Neural progenitor cell (in vitro differentiated cells): Measurements from ENCODE around the gene CDC42BPG. TPM values are rescaled to one million over a fixed set of nuclear protein-coding genes. Genes with fewer than 3 reads are reported as not detected.

Experiments used
- DNase-seq: peaks from one replicate; pipeline ENCODE4 v3.0.0-alpha.2; 2016; ENCODE audit warnings: low spot score
- H2AFZ ChIP-seq: fragments of 200-600 bp; sonication (generic); replicated peaks from 2 replicates; pipeline ENCODE4 v1.6.1; 2016; ENCODE audit warnings: antibody characterized with exemption
- H3F3A ChIP-seq: fragments of 200-600 bp; sonication (generic); 2 replicates; pipeline ENCODE4 v1.6.1; 2016; ENCODE audit warnings: antibody characterized with exemption, low read depth
- H3K27ac ChIP-seq: fragments of 200-600 bp; sonication (generic); 2 replicates; pipeline ENCODE4 v1.5.1; 2016; ENCODE audit warnings: mild to moderate bottlenecking
- H3K27me3 ChIP-seq: fragments of 200-600 bp; sonication (generic); 2 replicates; pipeline ENCODE4 v1.6.1; 2016; ENCODE audit warnings: mild to moderate bottlenecking, moderate library complexity
- H3K36me3 ChIP-seq: fragments of 200-600 bp; sonication (generic); 2 replicates; pipeline ENCODE4 v1.5.1; 2016
- H3K4me1 ChIP-seq: fragments of 200-600 bp; sonication (generic); 2 replicates; pipeline ENCODE4 v1.6.1; 2016; ENCODE audit warnings: mixed run types
- H3K4me2 ChIP-seq: fragments of 200-600 bp; sonication (generic); 2 replicates; pipeline ENCODE4 v1.6.1; 2016
- H3K4me3 ChIP-seq: fragments of 200-600 bp; sonication (generic); 2 replicates; pipeline ENCODE4 v1.5.1; 2016
- H3K79me2 ChIP-seq: fragments of 200-600 bp; sonication (generic); 2 replicates; pipeline ENCODE4 v1.6.1; 2016; ENCODE audit warnings: low read depth
- H3K9ac ChIP-seq: fragments of 200-600 bp; sonication (generic); 2 replicates; pipeline ENCODE4 v1.6.1; 2016
- H3K9me3 ChIP-seq: fragments of 200-600 bp; sonication (generic); 2 replicates; pipeline ENCODE4 v1.5.1; 2016; ENCODE audit warnings: low read depth
- H4K20me1 ChIP-seq: fragments of 200-600 bp; sonication (generic); 2 replicates; pipeline ENCODE4 v1.6.1; 2016; ENCODE audit warnings: low read depth
- H3K27ac Mint-ChIP-seq: 3 replicates; pipeline ENCODE4 v1.8.0; 2021; ENCODE audit warnings: mixed read lengths
- H3K27me3 Mint-ChIP-seq: 2 replicates; pipeline ENCODE4 v1.8.0; 2022; ENCODE audit warnings: low read depth, mild to moderate bottlenecking, inconsistent platforms, moderate library complexity, mixed read lengths; ENCODE audit not compliant: insufficient read depth
- H3K36me3 Mint-ChIP-seq: 3 replicates; pipeline ENCODE4 v1.8.0; 2021; ENCODE audit warnings: mixed read lengths
- H3K4me1 Mint-ChIP-seq: 3 replicates; pipeline ENCODE4 v1.8.0; 2021; ENCODE audit warnings: mixed read lengths
- H3K4me3 Mint-ChIP-seq: 3 replicates; pipeline ENCODE4 v1.8.0; 2021; ENCODE audit warnings: mild to moderate bottlenecking, moderate library complexity, mixed read lengths
- H3K9me3 Mint-ChIP-seq: 3 replicates; pipeline ENCODE4 v1.8.0; 2020; ENCODE audit warnings: mixed read lengths
- EZH2 ChIP-seq: fragments of 200-600 bp; sonication (generic); IDR thresholded peaks from 2 replicates; pipeline ENCODE4 v1.6.1; 2017; ENCODE audit warnings: antibody characterized with exemption, mild to moderate bottlenecking, moderate library complexity
- EZH2phosphoT487 ChIP-seq: fragments of 200-600 bp; sonication (generic); IDR thresholded peaks from 2 replicates; pipeline ENCODE4 v1.6.1; 2017; ENCODE audit warnings: antibody characterized with exemption
- total RNA-seq: library from RNA; depleted of rRNA; stranded (reverse); fragments of >200 nt; gene quantifications from 2 replicates; pipeline ENCODE4 v1.2.3, GENCODE V29; 2015; ENCODE audit warnings: low replicate concordance
- TF ChIP-seq, protein P1 (sequence below): fragments of 200-600 bp; sonication (generic); IDR thresholded peaks from 2 replicates; pipeline ENCODE4 v1.5.1; 2017; ENCODE audit warnings: antibody characterized with exemption, mild to moderate bottlenecking

The CDC42BPG gene
- total RNA-seq, 1 donor from 2014 or later = 0.62 TPM

DNA sequence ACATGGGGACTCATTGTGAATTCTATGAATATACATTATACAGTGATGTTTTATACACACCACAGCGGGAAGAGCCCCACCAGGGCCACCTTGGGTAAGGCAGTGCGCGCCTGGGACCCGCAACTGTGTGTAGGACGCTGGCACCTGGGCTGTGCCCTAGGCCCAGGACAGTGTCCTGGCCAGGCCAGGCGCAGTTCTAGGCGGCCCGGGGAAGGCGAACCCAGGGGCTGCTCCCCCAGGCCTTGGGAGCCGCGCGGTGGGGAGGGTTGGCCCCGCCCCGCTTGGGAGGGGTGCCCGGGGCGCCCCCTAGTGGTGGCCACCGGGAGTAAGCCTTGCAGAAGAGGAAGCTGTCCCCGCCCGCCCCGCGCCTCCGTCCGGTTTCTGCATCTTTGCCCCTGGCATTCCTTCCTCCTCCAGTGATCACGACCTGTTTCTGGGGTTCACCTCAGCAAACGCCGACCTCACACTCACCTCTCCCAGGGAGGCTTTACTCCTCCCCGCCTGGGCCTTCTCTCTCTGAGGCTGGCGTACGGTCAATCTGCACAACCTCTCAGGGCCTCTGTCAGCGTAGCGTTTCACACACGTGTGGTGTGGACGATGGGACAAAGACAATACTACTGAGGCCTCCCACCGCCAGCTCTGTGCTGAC lies 43.4 kb upstream of the CDC42BPG start:
- H3K36me3 ChIP-seq = no peaks in the 10 kb centered on the region
- no peak overlapping the region for H3K27ac ChIP-seq
- peak overlapping the region; percentile 97 for H2AFZ ChIP-seq
- H3K27me3 Mint-ChIP-seq = peaks cover 9% of the 10 kb centered on the region
- H3K9me3 Mint-ChIP-seq = no peaks in the 10 kb centered on the region
- H3K9ac ChIP-seq = no peak overlapping the region
- H3F3A ChIP-seq = peaks cover 3% of the 10 kb centered on the region
- no peaks in the 10 kb centered on the region for H3K36me3 Mint-ChIP-seq
- peak overlapping the region; percentile 83 for H3K4me3 Mint-ChIP-seq
- peaks cover 12% of the 10 kb centered on the region for H3K4me1 ChIP-seq
- no peak overlapping the region for H3K4me3 ChIP-seq
- H3K4me1 Mint-ChIP-seq = peaks cover 12% of the 10 kb centered on the region
- no peaks in the 10 kb centered on the region for H3K27me3 ChIP-seq
- H3K4me2 ChIP-seq = peak overlapping the region; percentile 74
- no peaks in the 10 kb centered on the region for H3K79me2 ChIP-seq
- H3K27ac Mint-ChIP-seq = peak overlapping the region; percentile 97
- peak; percentile 91 for DNase-seq
- no peaks in the 10 kb centered on the region for H4K20me1 ChIP-seq
- H3K9me3 ChIP-seq = no peaks in the 10 kb centered on the region
- TF ChIP-seq, protein P1, sequence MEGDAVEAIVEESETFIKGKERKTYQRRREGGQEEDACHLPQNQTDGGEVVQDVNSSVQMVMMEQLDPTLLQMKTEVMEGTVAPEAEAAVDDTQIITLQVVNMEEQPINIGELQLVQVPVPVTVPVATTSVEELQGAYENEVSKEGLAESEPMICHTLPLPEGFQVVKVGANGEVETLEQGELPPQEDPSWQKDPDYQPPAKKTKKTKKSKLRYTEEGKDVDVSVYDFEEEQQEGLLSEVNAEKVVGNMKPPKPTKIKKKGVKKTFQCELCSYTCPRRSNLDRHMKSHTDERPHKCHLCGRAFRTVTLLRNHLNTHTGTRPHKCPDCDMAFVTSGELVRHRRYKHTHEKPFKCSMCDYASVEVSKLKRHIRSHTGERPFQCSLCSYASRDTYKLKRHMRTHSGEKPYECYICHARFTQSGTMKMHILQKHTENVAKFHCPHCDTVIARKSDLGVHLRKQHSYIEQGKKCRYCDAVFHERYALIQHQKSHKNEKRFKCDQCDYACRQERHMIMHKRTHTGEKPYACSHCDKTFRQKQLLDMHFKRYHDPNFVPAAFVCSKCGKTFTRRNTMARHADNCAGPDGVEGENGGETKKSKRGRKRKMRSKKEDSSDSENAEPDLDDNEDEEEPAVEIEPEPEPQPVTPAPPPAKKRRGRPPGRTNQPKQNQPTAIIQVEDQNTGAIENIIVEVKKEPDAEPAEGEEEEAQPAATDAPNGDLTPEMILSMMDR = peak; percentile 94
- TF ChIP-seq EZH2phosphoT487 (no peak), EZH2 (peak; percentile 24)

DNA sequence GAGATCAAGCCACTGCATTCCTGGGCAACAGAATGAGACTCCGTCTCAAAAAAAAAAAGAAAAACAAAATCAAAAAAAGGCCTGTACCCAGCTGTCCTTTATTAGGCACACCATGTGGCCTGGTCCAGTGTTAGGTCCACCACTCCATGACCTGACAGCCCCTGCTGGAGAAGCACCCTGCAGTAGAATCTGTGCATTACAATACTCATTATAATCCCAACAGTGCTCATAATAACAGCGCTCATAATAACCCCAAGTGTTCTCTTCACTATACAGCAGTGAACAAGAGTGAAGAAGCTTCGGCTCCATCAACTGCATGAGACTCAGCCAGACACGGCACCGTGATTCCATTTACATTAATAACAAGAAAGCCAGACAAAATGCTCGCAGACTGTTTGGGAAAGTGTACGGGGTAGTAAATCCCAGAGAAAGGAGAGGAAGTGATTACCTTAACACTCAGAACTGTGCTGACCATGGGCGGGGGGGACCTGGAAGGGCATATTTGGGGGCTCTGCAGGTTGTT lies 42.8 kb upstream of the CDC42BPG start:
- Histone ChIP-seq H3K36me3 (no peaks in the 10 kb centered on the region), H3K9ac (no peak overlapping the region), H3K4me1 (peaks cover 12% of the 10 kb centered on the region), H4K20me1 (no peaks in the 10 kb centered on the region), H2AFZ (peak overlapping the region; percentile 97), H3F3A (peaks cover 3% of the 10 kb centered on the region), H3K27me3 (no peaks in the 10 kb centered on the region), H3K27ac (no peak overlapping the region), H3K4me2 (peak overlapping the region; percentile 74), H3K79me2 (no peaks in the 10 kb centered on the region), H3K4me3 (no peak overlapping the region), H3K9me3 (no peaks in the 10 kb centered on the region)
- Mint-ChIP-seq H3K27ac (peak overlapping the region; percentile 72), H3K4me3 (peak overlapping the region; percentile 10), H3K4me1 (peaks cover 12% of the 10 kb centered on the region), H3K36me3 (no peaks in the 10 kb centered on the region), H3K9me3 (no peaks in the 10 kb centered on the region), H3K27me3 (peaks cover 9% of the 10 kb centered on the region)
- no peak for DNase-seq
- TF ChIP-seq EZH2 = no peak
- TF ChIP-seq EZH2phosphoT487 = no peak
- TF ChIP-seq, protein P1 = no peak

DNA sequence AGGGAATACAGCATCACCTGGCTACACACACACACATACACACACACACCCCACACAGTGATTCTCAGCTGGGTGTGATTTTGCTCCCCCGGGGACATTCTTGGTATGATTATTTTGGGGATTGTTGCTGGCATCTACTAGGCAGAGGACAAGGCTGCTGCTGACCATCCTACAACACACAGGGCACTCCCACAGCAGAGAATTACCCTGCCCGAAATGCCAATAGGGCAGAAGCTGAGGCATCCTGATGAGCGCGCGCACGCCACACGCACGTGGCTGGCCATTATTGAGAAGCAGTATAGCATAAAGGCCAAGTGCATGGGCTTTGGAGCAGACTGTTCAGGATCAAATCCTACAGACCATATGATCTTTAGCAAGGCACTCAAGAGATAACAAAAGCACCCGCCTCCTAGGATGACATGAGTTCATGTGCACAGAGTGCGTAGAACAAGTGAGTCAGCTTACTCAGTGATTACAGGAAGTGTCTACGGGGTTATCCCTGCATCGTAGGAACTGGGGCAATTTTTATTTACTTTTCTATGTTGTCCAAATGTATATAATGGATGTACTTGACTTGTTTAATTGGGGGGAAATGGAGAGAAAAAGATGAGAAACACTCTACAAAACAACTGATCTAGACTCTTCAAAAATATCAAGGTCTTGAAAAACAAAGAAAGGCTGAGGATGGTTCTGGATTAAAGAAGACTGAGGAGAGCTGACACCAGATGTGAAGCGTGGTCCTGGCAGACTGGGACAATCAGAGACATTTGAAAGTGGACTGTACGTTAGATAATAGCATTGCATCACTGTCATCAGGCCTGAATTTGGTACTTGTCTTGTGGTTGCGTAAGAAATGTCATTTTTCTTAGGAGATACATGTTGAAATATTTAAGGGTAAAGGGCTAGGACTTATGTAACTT lies 41.2 kb upstream of the CDC42BPG start:
- Mint-ChIP-seq H3K27me3 (peaks cover 4% of the 10 kb centered on the region), H3K36me3 (no peaks in the 10 kb centered on the region), H3K4me1 (peaks cover 15% of the 10 kb centered on the region), H3K27ac (no peak overlapping the region), H3K4me3 (no peak overlapping the region), H3K9me3 (no peaks in the 10 kb centered on the region)
- peaks cover 12% of the 10 kb centered on the region for H3K4me1 ChIP-seq
- H2AFZ ChIP-seq = no peak overlapping the region
- H3K36me3 ChIP-seq = no peaks in the 10 kb centered on the region
- no peak overlapping the region for H3K27ac ChIP-seq
- no peak overlapping the region for H3K9ac ChIP-seq
- no peak overlapping the region for H3K4me3 ChIP-seq
- H3F3A ChIP-seq = peaks cover 3% of the 10 kb centered on the region
- no peaks in the 10 kb centered on the region for H3K27me3 ChIP-seq
- H3K9me3 ChIP-seq = no peaks in the 10 kb centered on the region
- no peak overlapping the region for H3K4me2 ChIP-seq
- no peaks in the 10 kb centered on the region for H3K79me2 ChIP-seq
- no peaks in the 10 kb centered on the region for H4K20me1 ChIP-seq
- DNase-seq = no peak
- no peak for TF ChIP-seq EZH2
- TF ChIP-seq, protein P1 = no peak
- no peak for TF ChIP-seq EZH2phosphoT487
